Natural killer cell (primary cell): ENCODE data around the gene AIP. TPM values are rescaled to one million over a fixed set of nuclear protein-coding genes. Genes with fewer than 3 reads are reported as not detected.
"Not testable (repeated sequence)": the region's sequence is repeated elsewhere in the genome, so short reads cannot be mapped to it uniquely, and the experiment has no call there.

ENCODE experiments used
- ATAC-seq, 3 donors: fragments of 150-1000 bp in 2 of 3; fragments of 200-7000 bp in 1 of 3; cut with Tn5 transposase; 1 replicate in 1 of 3; 2 replicates in 2 of 3; pipeline ENCODE4 v1.10.0; 2021; ENCODE audit warnings: mild to moderate bottlenecking in 2 of 3, moderate library complexity in 2 of 3
- DNase-seq, 2 donors: peaks; one replicate each; pipeline versions ENCODE4 v3.0.0 to v3.0.0-alpha.2; 2013 to 2021; ENCODE audit warnings: mixed read lengths in 1 of 2
- H3K27ac ChIP-seq: one replicate; pipeline ENCODE4 v1.5.1; 2013; ENCODE audit warnings: mild to moderate bottlenecking, low read length
- H3K27me3 ChIP-seq: one replicate; pipeline ENCODE4 v1.6.1; 2013; ENCODE audit warnings: low read length; ENCODE audit not compliant: control insufficient read depth, insufficient read depth
- H3K36me3 ChIP-seq: one replicate; pipeline ENCODE4 v1.6.1; 2013; ENCODE audit warnings: low read length; ENCODE audit not compliant: control insufficient read depth, insufficient read depth
- H3K4me1 ChIP-seq: one replicate; pipeline ENCODE4 v1.6.1; 2013; ENCODE audit warnings: low read length; ENCODE audit not compliant: control insufficient read depth, insufficient read depth
- H3K4me3 ChIP-seq: one replicate; pipeline ENCODE4 v1.5.1; 2013; ENCODE audit warnings: low read length
- H3K9me3 ChIP-seq: one replicate; pipeline ENCODE4 v1.6.1; 2013; ENCODE audit warnings: low read length; ENCODE audit not compliant: control insufficient read depth, insufficient read depth
- H3K27ac Mint-ChIP-seq, 2 donors: one replicate each; pipeline ENCODE4 v1.8.0; 2022; ENCODE audit warnings: mild to moderate bottlenecking in 2 of 2, mixed read lengths in 2 of 2, moderate library complexity in 1 of 2
- H3K27me3 Mint-ChIP-seq, 2 donors: one replicate each; pipeline ENCODE4 v1.8.0; 2022; ENCODE audit warnings: low read depth in 2 of 2, mixed read lengths in 2 of 2
- H3K36me3 Mint-ChIP-seq: one replicate; pipeline ENCODE4 v1.8.0; 2022; ENCODE audit warnings: mixed read lengths
- H3K4me1 Mint-ChIP-seq, 2 donors: one replicate each; pipeline ENCODE4 v1.8.0; 2022; ENCODE audit warnings: mixed read lengths in 2 of 2
- H3K4me3 Mint-ChIP-seq: one replicate; pipeline ENCODE4 v1.8.0; 2022; ENCODE audit warnings: mild to moderate bottlenecking, moderate library complexity, mixed read lengths
- H3K9me3 Mint-ChIP-seq, 2 donors: one replicate each; pipeline ENCODE4 v1.8.0; 2022; ENCODE audit warnings: mixed read lengths in 2 of 2
- WGBS: methylation state at CpG from one replicate; pipeline ENCODE4 v1.1.7; 2013; ENCODE audit warnings: missing lambda C conversion rate; ENCODE audit not compliant: insufficient coverage; 5-methylcytosine and 5-hydroxymethylcytosine counted together
- intact Hi-C: fragments of 100-400 bp; cut with micrococcal nuclease; formaldehyde crosslinking; loops from one replicate; pipeline ENCODE4 v1.14.2; 2022
- total RNA-seq, 4 donors: library from RNA; stranded (reverse); fragments of 120-200 nt in 1 of 4; gene quantifications; one replicate each; pipeline versions ENCODE4 v1.2.3 to v1.2.4, GENCODE V29; 2013 to 2022
- TF ChIP-seq, protein P1 (sequence below): fragments of 200-600 bp; IDR thresholded peaks from one replicate; pipeline ENCODE4 v1.8.0; 2022; ENCODE audit warnings: antibody characterized with exemption

The AIP gene
- total RNA-seq, 3 donors from 2014 or later (not counting 1 experiment from before 2014, with no cell fraction given) = 93.3 to 113 (median 98.1) TPM

DNA sequence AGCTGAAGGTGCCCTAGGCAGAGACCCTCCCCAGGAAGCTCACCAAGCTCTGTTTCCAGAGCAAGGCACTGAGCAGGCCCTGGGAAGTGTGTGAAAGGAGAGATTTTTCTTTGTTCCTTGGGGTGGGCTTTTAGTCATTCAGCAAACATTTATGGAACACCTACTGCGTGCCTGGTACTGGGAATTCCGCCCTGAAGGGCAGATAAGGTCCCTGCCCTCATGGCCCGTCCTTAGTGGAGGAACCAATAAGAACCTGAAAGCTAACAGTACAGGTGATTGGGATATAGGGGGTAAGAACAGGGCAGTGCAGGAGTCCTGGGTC lies 17.7 kb upstream of the AIP start:
- WGBS = 72% methylated on average over 3 of the region's 3 CpGs
- TF ChIP-seq, protein P1, sequence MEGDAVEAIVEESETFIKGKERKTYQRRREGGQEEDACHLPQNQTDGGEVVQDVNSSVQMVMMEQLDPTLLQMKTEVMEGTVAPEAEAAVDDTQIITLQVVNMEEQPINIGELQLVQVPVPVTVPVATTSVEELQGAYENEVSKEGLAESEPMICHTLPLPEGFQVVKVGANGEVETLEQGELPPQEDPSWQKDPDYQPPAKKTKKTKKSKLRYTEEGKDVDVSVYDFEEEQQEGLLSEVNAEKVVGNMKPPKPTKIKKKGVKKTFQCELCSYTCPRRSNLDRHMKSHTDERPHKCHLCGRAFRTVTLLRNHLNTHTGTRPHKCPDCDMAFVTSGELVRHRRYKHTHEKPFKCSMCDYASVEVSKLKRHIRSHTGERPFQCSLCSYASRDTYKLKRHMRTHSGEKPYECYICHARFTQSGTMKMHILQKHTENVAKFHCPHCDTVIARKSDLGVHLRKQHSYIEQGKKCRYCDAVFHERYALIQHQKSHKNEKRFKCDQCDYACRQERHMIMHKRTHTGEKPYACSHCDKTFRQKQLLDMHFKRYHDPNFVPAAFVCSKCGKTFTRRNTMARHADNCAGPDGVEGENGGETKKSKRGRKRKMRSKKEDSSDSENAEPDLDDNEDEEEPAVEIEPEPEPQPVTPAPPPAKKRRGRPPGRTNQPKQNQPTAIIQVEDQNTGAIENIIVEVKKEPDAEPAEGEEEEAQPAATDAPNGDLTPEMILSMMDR = no peak
- peaks cover 42% of the 10 kb centered on the region for H3K4me1 ChIP-seq
- no peaks in the 10 kb centered on the region for H3K27me3 ChIP-seq
- Mint-ChIP-seq H3K27ac (peak overlapping the region; percentile 84 to 97), H3K36me3 (no peaks in the 10 kb centered on the region), H3K27me3 (no peaks in the 10 kb centered on the region), H3K4me3 (peak overlapping the region; percentile 81), H3K4me1 (peaks cover 12 to 37% of the 10 kb centered on the region in 2 donors), H3K9me3 (no peaks in the 10 kb centered on the region)
- peak overlapping the region; percentile 83 for H3K27ac ChIP-seq
- H3K9me3 ChIP-seq = no peaks in the 10 kb centered on the region
- DNase-seq (no peak), ATAC-seq (no peak)
- intact Hi-C loops = loop anchor here (5.0 kb wide), 1 partner anchor 63 kb away; the partner anchor contains the start of genes PPP1CA and TBC1D10C
- H3K4me3 ChIP-seq = peak overlapping the region; percentile 62
- H3K36me3 ChIP-seq = peaks cover 6% of the 10 kb centered on the region

DNA sequence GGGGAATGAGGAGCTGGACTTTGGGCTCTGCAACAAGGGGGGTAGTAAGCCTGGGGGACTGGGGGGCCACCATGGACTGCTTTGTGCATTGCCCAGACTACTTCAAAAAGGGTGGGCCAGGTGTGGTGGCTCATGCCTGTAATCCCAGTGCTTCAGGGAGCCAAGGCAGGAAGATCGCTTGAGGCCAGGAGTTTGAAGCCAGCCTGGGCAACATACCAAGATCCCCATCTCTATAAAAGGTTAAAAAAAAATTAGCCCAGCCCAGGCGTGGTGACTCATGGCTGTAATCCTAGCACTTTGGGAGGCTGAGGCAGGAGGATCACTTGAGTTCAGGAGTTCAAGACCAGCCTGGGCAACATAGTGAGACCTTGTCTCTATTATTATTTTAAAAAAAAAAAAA lies 17.3 kb upstream of the AIP start:
- H3K27ac Mint-ChIP-seq = peak overlapping the region; percentile 84 to 97
- not testable (repeated sequence) for H3K36me3 Mint-ChIP-seq, H3K27me3 ChIP-seq, H3K9me3 ChIP-seq, ATAC-seq, H3K27me3 Mint-ChIP-seq, H3K9me3 Mint-ChIP-seq, DNase-seq, H3K36me3 ChIP-seq
- peak overlapping the region; percentile 83 for H3K27ac ChIP-seq
- 100% methylated on average over 2 of the region's 2 CpGs for WGBS
- H3K4me3 Mint-ChIP-seq = peak overlapping the region; percentile 81
- H3K4me1 ChIP-seq = peaks cover 42% of the 10 kb centered on the region
- intact Hi-C loops = loop anchor here (5.0 kb wide), 1 partner anchor 63 kb away; the partner anchor contains the start of genes PPP1CA and TBC1D10C
- peaks cover 12 to 37% of the 10 kb centered on the region in 2 donors for H3K4me1 Mint-ChIP-seq
- peak overlapping the region; percentile 62 for H3K4me3 ChIP-seq

DNA sequence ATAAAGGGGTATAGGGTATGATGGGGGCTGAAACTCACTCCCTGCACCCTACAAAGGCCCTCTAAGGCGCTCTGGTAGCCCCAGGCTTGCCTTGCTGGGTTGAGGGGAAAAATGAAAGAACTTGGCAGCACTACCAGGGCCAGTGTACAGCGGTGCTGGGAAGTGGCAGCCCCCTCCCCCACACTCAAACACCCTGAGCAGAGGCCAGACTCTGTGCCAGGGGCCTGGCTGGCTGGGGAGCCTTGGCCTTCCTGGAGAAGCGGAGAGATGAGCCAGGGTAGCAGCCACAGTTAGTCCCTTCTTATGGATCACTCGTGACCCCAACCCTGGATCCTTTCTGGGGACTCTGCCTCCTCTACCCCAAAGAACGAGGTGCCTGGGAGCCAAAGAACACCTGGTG lies 16.5 kb upstream of the AIP start:
- Histone ChIP-seq H3K36me3 (peaks cover 6% of the 10 kb centered on the region), H3K27ac (no peak overlapping the region), H3K4me3 (no peak overlapping the region), H3K4me1 (peaks cover 42% of the 10 kb centered on the region), H3K9me3 (no peaks in the 10 kb centered on the region), H3K27me3 (no peaks in the 10 kb centered on the region)
- TF ChIP-seq, protein P1 = no peak
- ATAC-seq (no peak), DNase-seq (no peak)
- intact Hi-C loops = loop anchor here (5.0 kb wide), 1 partner anchor 64 kb away; the partner anchor contains the start of genes PPP1CA and TBC1D10C
- H3K4me1 Mint-ChIP-seq = peaks cover 12 to 37% of the 10 kb centered on the region in 2 donors
- no peaks in the 10 kb centered on the region for H3K9me3 Mint-ChIP-seq
- WGBS = 96% methylated on average over 4 of the region's 5 CpGs
- peak overlapping the region; percentile 21 for H3K4me3 Mint-ChIP-seq
- no peaks in the 10 kb centered on the region for H3K27me3 Mint-ChIP-seq
- H3K27ac Mint-ChIP-seq = peak overlapping the region; percentile 18 to 33
- H3K36me3 Mint-ChIP-seq = no peaks in the 10 kb centered on the region

DNA sequence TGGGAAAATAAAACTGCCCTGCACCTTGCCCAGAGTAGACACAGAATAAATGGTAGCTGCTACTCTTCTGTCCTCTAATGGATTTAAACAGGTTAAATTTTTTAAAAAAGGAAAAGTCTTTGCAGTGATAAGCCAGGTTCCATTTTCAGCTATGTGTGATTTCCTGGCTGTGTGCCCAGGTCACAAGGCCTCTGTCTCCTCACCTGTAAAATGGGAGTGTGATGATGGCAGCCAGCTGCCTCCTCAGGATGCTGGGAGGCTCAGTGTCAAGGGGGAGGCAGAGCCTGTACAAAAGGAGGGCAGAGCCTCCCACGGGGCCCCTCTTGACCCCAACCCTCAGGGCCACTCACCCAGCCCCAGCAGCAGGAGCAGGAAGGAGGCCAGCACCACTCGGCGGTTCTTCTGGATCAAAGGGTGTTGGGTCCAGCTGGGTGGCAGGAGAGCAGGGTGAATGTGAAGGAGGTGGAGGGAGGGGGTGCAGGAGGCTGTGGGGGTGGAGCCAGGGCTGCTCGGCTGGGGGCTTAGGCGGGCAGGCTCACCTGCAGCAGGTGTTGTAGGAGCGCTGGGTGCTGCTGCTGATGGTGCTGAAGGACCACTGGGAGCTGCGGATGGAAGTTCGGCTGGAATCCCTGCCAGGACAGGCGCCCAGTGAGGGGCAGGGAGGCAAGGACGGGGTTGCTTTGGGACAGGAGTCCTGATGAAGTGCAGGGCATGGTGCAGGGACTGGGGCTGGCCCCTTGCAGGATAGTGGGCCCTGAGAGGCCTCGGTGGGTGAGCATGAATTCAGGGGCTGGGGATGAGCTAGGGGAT lies 15.7 kb upstream of the AIP start:
- Mint-ChIP-seq H3K27ac (peak overlapping the region; percentile 18 to 82), H3K27me3 (no peaks in the 10 kb centered on the region), H3K36me3 (no peaks in the 10 kb centered on the region), H3K9me3 (no peaks in the 10 kb centered on the region), H3K4me3 (peak overlapping the region; percentile 73), H3K4me1 (peaks cover 12 to 37% of the 10 kb centered on the region in 2 donors)
- H3K27me3 ChIP-seq = no peaks in the 10 kb centered on the region
- intact Hi-C loops = loop anchor here (5.0 kb wide), 1 partner anchor 65 kb away; the partner anchor contains the start of genes PPP1CA and TBC1D10C
- DNase-seq (no peak), ATAC-seq (no peak)
- H3K4me3 ChIP-seq = no peak overlapping the region
- H3K36me3 ChIP-seq = peaks cover 6% of the 10 kb centered on the region
- 89% methylated on average over 11 of the region's 11 CpGs for WGBS
- TF ChIP-seq, protein P1 = no peak
- H3K27ac ChIP-seq = no peak overlapping the region
- H3K4me1 ChIP-seq = peaks cover 42% of the 10 kb centered on the region
- H3K9me3 ChIP-seq = no peaks in the 10 kb centered on the region
